SH-SY5Y (cell line): ENCODE measurements around the gene NPAT.

Experiments
- GATA2 ChIP-seq: IDR thresholded peaks from 2 replicates; pipeline ENCODE4 v1.6.1; 2011; ENCODE audit warnings: mild to moderate bottlenecking, low read depth, low read length
- GATA3 ChIP-seq: IDR thresholded peaks from 2 replicates; pipeline ENCODE4 v1.6.1; 2011; ENCODE audit warnings: low read depth, mild to moderate bottlenecking, low read length, moderate library complexity

DNA sequence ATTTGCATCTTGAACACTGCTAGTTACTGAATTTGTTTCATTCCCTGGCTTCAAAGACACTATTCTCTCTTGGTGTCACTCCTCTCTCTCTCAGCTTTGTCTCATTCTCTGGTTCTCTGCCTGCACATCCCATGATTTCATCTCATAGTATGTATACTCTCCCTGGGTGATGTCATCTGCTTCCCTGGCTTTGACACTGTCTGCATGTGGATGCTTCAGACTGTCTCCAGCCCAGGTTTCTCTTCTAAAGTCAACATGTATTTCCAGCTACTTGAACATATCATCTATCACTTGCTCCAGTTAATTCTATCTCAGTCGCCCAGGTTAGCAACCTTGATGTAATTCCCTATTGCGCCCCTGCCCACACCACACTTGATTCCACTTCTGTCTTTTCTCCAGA, 110.4 kb downstream of the NPAT start:
- no peak for TF ChIP-seq GATA3
- TF ChIP-seq GATA2: no peak
